IPS-18a (cell line): ENCODE data around the gene CRACR2B.

Experiments used
- H3K27ac ChIP-seq: one replicate; pipeline ENCODE4 v1.5.1; 2013; ENCODE audit warnings: low read length
- H3K27me3 ChIP-seq: one replicate; pipeline ENCODE4 v1.6.1; 2013; ENCODE audit warnings: mild to moderate bottlenecking, low read length; ENCODE audit not compliant: control insufficient read depth, insufficient read depth
- H3K36me3 ChIP-seq: one replicate; pipeline ENCODE4 v1.6.1; 2013; ENCODE audit warnings: low read depth, low read length; ENCODE audit not compliant: control insufficient read depth
- H3K4me1 ChIP-seq: one replicate; pipeline ENCODE4 v1.6.1; 2013; ENCODE audit warnings: low read depth, low read length; ENCODE audit not compliant: control insufficient read depth
- H3K4me3 ChIP-seq: one replicate; pipeline ENCODE4 v1.5.1; 2013; ENCODE audit warnings: low read length
- H3K9ac ChIP-seq: one replicate; pipeline ENCODE4 v1.6.1; 2013; ENCODE audit warnings: mild to moderate bottlenecking, low read length, moderate library complexity
- H3K9me3 ChIP-seq: one replicate; pipeline ENCODE4 v1.6.1; 2013; ENCODE audit warnings: low read depth, low read length; ENCODE audit not compliant: control insufficient read depth

Gene CRACR2B

GRCh38 chr11:827897-828192 is at the start of gene CRACR2B:
CRACR2B (plus strand) TSS chr11:827919; CDS start chr11:828608, 689 bp downstream.
- H3K9ac ChIP-seq = peak within 1 kb of the TSS; percentile 12
- H3K4me3 ChIP-seq = peak within 1 kb of the TSS; percentile 52
- H3K9me3 ChIP-seq = no peaks in the 10 kb centered on the region
- peaks cover 74% of the 10 kb centered on the region for H3K27me3 ChIP-seq
- H3K36me3 ChIP-seq = no peaks in the 10 kb centered on the region
- peaks cover 37% of the 10 kb centered on the region for H3K4me1 ChIP-seq
- H3K27ac ChIP-seq = no peak within 1 kb of the TSS

GRCh38 chr11:778976-779954 is 48.5 kb upstream of the CRACR2B start:
- H3K27ac ChIP-seq = no peak overlapping the region
- no peaks in the 10 kb centered on the region for H3K36me3 ChIP-seq
- no peaks in the 10 kb centered on the region for H3K9me3 ChIP-seq
- H3K4me1 ChIP-seq = peaks cover 5% of the 10 kb centered on the region
- H3K4me3 ChIP-seq = no peak overlapping the region
- no peak overlapping the region for H3K9ac ChIP-seq
- H3K27me3 ChIP-seq = no peaks in the 10 kb centered on the region

DNA sequence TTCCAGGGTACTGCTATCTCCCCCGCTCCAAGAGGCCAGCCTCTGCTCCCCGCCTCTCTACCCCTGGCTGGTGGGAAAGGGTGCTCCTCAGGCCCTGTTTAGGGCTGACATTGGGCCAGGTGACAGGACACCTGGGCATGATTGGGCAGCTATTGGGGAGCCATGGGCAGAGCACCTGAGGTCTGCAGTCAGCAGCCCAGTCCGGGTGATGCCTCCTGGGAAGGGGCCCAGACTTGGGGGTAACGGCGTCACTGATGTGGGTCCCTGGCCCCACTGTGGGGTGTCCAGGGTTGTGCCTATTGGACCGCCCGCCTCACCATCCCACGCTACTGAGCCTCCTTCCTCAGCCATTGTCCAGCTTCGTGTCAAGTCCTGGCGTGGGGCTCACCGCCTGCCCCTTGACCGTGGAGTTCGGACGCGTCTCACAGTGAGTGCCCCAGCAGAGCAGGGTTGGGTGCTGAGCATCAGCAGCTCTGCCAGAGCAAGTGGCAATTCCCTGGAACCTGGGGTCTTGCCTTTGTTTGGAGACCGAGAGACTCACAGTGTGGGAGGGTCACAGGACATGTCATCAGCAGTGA is 47.7 kb upstream of the CRACR2B start:
- no peak overlapping the region for H3K27ac ChIP-seq
- H3K4me3 ChIP-seq = no peak overlapping the region
- H3K9me3 ChIP-seq = no peaks in the 10 kb centered on the region
- peaks cover 5% of the 10 kb centered on the region for H3K4me1 ChIP-seq
- no peaks in the 10 kb centered on the region for H3K27me3 ChIP-seq
- H3K36me3 ChIP-seq = no peaks in the 10 kb centered on the region
- no peak overlapping the region for H3K9ac ChIP-seq

DNA sequence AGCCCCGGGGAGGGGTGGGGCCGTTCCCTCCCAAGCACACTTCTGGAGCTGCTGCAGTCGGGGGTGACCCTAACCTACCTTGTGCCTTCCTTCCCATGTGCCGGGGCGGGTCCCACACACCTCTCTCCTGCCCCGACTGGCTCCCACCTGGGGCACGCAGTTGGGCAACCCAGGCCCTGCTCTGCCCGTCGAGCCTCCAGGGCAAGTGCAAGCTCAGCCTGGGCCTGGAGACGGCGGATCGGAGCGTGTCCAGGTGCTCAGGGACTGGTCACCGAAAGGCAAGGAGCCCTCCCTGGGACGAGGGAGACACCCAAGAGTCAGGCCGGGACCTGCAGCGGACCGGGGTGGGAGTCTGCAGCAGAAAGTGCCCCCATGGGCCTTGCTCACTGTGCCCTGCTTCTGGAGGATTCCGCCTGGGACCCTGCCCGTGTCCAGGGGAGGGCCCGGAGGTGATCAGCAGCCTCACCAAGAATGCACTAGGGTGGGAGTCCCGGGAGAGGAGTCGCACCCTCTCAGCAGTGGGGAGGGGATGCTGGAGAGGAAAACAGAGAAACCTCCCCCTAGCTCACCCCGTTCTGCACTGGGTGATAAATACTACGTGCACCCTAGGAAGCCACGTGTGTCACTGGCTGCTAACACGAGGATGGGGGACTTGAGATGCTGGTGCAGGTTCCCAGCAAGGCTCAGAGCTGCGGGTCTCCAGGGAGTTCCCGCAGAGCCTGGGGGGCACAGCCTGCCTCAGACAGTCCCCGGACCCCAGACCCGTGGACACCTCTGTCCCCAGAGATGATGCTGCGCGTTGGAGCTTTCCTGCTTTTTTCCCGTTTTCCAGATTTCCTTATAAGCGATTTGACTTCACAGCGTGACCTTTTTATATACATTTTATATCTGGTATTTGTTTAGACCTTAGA is 45.2 kb upstream of the CRACR2B start:
- no peaks in the 10 kb centered on the region for H3K9me3 ChIP-seq
- peaks cover 5% of the 10 kb centered on the region for H3K4me1 ChIP-seq
- H3K36me3 ChIP-seq = no peaks in the 10 kb centered on the region
- H3K27ac ChIP-seq = no peak overlapping the region
- no peak overlapping the region for H3K4me3 ChIP-seq
- H3K27me3 ChIP-seq = no peaks in the 10 kb centered on the region
- no peak overlapping the region for H3K9ac ChIP-seq

DNA sequence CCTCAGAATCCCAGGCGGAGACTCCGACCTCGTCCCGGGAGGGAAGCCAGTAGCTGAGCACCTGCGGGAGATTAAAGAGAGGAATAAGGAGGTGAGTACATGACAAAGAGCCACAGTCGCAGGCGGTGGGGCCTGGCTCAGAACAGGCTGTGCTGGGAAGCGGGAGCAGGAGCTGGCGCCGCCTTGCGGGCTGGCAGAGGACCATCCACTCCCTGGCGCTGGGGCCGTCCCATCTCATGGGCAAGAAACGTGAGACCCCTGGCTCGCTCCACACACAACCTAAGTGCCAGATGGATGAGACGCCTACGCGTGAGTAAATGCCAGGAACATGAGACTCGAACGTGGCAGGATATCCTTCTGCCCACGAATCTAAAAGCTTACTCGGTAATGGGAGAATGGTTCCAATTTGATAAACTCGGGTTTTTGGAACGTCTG is 44.1 kb upstream of the CRACR2B start:
- no peak overlapping the region for H3K27ac ChIP-seq
- no peaks in the 10 kb centered on the region for H3K36me3 ChIP-seq
- peak overlapping the region; percentile 32 for H3K4me3 ChIP-seq
- no peaks in the 10 kb centered on the region for H3K27me3 ChIP-seq
- H3K4me1 ChIP-seq = peaks cover 5% of the 10 kb centered on the region
- no peaks in the 10 kb centered on the region for H3K9me3 ChIP-seq
- no peak overlapping the region for H3K9ac ChIP-seq

DNA sequence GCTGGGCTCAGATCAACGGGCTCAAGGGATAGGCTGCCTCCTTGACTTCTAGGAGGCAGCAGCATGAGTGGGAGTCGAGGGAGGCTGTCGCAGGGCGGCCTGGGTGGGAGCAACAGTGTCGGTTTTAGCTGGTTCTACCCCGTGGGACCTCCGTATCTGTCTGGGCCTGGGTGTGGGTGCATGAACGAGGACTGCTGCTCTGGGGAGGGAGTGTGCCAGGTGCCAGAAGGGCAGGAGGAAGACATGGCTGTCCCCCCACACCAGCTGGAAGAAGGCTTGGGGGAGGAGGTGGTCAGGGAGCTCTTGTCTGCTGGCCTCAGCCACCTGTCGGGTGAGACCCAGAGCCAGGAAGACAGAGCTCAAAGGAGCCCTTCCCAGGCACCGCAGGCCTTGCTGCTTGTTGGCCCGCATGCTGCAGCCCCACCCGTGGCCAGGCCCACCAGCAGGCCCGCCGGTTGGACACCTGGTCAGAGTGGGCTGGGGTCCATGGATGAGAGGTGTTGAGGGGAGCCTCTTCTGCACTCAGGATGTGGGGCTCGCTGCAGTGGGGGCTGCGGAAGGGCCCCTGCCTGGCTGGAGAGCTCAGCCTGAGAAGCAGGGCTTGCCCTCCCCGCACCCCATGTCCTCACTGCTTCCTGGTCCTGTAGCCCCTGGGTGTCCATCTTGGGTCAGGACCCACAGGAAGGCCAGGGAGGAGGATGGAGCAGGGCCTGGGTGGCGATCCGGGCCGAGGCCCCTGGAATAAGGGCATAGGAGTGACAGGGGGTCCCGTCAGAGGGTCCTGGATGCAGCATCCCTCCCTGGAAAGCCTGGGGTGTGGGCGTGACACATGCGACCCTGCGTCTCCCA is 41.3 kb upstream of the CRACR2B start:
- H3K4me3 ChIP-seq = no peak overlapping the region

GRCh38 chr11:787084-787675 is 40.5 kb upstream of the CRACR2B start:
- no peak overlapping the region for H3K9ac ChIP-seq
- H3K36me3 ChIP-seq = peaks cover 4% of the 10 kb centered on the region
- H3K9me3 ChIP-seq = no peaks in the 10 kb centered on the region
- no peak overlapping the region for H3K27ac ChIP-seq
- H3K4me3 ChIP-seq = no peak overlapping the region
- peaks cover 14% of the 10 kb centered on the region for H3K4me1 ChIP-seq
- no peaks in the 10 kb centered on the region for H3K27me3 ChIP-seq

More for the DNA sequence above, 41.3 kb upstream of the CRACR2B start:
- Histone ChIP-seq H3K9me3 (no peaks in the 10 kb centered on the region), H3K27me3 (no peaks in the 10 kb centered on the region), H3K4me1 (peaks cover 14% of the 10 kb centered on the region), H3K36me3 (no peaks in the 10 kb centered on the region), H3K27ac (no peak overlapping the region), H3K9ac (no peak overlapping the region)

DNA sequence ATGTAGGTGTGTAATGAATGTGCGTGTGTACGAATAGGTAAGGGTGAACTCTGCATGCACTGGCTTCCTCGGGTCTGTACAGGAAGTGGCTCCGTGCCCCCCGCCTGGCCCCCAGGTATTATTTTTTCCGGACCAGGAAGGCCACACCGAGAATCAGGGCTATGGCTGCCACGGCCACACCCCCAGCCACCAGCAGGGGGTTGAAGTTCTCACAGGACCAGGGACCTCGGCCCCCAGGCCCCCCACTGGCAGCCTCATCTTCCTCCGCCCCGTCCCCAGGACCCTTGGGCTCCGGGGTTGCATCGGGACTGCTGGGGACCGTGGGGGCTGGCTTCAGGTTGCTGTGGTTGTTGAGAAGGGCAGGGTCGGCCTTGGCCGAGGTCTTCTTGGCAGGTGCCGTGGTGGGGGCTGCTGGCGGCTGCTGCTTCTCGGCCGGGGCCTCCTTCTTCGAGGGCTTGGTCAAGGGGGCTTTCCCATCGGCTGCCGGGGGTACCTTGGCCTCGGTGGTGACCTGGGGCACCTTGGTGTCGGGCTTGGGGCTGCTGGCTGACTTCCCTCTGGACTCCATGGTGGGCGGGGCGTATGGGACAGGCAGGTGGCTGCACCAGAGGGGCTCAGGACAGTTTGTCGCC is 39.6 kb upstream of the CRACR2B start:
- Histone ChIP-seq H3K27ac (no peak overlapping the region), H3K27me3 (no peaks in the 10 kb centered on the region), H3K4me1 (peaks cover 14% of the 10 kb centered on the region), H3K36me3 (peaks cover 4% of the 10 kb centered on the region), H3K9ac (no peak overlapping the region), H3K4me3 (no peak overlapping the region), H3K9me3 (no peaks in the 10 kb centered on the region)

GRCh38 chr11:788953-789940 is 38.5 kb upstream of the CRACR2B start:
- H3K9ac ChIP-seq = no peak overlapping the region
- peaks cover 4% of the 10 kb centered on the region for H3K36me3 ChIP-seq
- H3K4me3 ChIP-seq = no peak overlapping the region
- no peaks in the 10 kb centered on the region for H3K9me3 ChIP-seq
- H3K4me1 ChIP-seq = peaks cover 9% of the 10 kb centered on the region
- H3K27me3 ChIP-seq = no peaks in the 10 kb centered on the region
- no peak overlapping the region for H3K27ac ChIP-seq
